GM21529 (cell line): ENCODE data around the gene TCF7.
A peak's percentile ranks its signal among the peaks of the same experiment; 100 is the strongest.

ENCODE experiments used
- ATAC-seq: cut with Tn5 transposase; IDR thresholded peaks from one replicate; pipeline ENCODE4 v1.9.1; 2021; ENCODE audit not compliant: unreplicated experiment

TCF7 gene

DNA sequence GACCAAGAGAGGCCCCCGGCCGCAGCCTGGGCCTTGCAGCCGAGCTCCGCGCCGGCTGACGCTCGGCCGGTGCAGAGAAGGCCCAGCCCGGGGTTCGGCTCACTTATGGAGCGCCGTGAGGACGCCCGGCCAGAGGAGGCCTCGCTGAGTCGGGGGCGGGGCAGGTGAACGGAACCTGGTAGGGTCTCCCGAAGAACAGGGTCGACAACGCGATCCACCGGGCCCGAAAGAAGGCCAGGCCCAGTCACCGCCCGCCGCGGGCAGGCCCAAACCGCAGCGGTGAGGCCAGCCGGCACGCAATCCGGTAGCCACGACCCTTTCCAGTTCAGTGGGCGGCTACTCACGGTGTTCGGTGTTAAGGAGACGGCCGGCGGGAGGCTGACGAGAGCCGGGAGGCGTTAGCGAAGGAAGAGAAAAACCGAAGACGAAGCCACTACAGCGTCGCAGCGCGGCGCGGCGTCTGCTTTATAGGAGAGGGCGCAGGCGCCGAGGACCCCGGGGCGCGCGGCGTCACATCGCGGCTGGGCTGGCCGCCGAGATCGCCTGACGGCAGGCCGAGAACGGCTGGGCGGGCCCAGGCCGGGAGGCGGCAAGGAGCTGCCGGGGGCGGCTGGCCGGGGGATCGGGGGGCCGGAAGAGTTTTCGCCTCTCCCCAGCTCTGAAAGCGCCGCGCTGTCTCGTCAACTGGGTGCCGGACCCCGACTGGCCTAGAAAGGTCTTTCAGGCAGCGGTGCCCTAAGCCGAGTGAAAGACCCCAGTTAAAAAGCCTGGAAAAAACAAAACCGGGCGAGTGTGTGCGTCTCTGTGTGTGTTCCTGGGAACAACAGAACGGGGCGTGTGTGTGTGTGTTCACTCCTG lies 62.3 kb downstream of the TCF7 start, which contains the start of gene SKP1:
Gene SKP1 (minus strand): TSS at position 440 of the 858 bp plus-strand sequence. CDS start 2,928 bp downstream, outside the sequence.
- peak; percentile 80 for ATAC-seq

DNA sequence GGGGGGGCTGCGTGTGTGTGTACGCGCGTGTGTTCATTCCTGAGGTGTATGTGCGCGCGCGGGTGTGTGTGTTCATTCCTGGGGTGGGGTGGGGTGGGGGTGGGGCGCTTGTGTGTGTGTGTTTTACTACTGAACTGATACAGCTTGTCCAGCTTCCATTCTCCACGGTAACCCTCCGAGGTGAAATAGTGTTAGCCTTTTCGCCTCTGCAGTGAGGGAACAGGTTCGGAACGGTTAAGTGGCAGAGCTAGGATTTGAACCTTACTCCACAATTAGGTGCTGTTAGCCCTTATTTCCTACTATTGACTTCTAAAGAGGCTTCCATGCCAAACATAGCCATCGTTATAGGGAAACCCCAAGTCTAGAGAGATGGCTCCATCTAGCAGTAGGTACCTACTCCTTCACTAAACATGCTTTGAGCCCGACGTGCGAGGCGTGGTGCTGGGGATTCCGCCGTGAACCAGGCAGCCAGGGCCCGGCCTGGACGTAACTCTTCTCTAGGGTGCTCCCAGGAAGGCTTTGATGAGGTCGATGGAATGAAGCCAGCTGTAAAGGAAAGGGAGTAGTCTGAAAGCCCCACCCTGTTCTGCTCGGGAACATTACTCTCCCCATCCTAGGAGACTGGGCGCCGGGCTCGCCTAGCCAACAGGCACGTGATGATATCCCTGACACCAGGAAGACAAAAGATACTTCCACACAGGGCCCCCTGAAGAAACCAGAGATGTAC lies 63.1 kb downstream of the TCF7 start:
- no peak for ATAC-seq

DNA sequence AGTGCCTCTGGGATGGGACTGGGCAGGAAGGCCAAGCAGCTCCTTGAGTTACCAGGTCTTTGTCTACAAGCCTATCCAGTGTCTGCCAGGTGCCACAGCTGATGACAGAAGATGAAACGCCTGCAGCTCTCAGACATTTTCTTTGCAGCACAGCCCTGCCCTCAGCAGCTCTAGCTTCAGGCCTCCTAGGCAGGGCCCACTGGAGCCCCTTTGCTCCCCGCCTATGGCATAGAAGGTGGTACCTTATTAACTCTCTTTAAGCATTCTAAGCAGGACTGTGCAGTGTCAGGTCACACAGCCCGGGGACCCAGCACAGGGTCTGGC lies 63.6 kb downstream of the TCF7 start:
- ATAC-seq, result no peak

DNA sequence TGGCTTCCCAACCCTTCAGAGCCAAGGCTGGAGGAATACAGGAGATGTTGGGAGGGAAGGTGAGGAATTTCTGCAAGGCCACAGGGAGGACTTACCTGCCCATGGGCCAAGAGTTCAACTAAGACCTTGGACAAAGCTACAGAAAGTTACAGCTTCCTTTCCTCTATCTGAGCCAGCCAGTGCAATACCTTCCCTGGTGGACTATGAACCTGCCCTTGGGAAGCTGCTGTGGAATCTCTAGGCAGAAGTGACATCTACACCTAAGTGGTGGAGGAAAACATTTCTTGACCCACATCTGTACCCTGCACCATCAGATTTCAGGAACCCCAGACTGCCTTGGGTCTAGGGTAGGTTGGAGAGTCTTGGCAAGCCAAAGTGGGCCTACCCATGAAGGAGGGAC lies 69.0 kb downstream of the TCF7 start:
- ATAC-seq, result no peak

DNA sequence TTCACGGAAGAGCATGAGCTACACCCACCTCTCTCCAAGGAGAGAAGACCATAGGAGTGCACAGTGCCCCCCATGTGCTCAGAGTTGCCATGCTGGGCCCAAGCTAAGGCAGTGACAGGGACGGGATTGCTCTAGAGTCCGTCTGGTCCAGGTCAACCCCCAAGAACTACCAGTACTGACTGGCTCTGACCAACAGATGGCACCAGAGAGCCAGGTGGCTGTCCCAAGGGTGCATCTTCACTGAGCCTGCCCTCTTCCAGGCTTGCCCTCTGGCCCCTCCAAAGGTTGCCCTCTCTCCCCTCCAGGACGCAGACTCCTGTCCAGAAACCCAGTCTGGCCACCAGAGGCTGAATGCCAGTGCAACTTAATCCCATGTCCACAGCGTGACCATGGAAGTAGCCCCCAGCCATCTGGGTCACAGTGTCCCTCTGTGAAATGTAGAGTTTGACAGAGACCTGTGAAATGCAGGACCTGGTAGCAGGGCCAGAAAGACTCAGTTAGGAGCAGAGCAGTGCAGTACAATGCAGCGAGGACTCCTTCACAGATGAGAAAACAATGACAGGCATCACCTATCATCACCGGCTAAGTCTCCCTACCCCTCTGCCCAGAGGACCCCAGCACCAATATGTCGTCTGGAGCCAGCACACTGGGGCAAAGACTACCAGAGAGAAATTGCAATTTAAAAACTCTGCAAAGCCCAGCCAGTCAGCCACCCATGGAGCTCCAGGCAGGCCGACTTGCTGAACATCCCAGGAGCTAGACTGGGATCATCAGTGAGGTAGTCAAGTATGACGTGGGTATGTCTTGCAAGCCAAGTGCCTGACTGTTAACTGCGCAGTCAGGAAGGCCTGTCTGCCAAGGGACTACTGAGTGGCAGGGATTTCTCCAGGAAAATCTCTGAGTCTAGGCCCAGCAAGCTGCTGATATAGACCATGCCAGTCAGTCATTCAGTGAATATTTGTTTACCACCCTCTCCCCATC lies 70.0 kb downstream of the TCF7 start:
- ATAC-seq, result peak; percentile 83

DNA sequence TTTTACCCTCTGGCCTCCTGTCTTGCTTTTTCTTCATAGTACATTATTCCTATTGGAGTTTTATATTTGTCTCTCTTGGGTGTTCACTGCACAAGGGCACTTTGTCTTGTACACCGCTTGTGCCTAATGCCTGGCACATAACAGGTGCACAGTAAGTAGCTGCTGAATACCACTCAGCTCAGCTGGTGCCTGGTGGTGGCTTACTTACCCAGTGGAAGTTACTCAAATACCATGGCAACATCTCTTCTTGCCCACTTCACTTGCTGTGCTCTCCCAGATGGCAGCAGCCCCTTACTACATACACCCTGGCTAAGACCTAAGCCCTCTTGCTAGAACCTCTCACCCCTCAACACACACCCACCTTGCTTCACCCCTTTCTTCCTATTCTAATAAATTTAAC lies 73.6 kb downstream of the TCF7 start:
- no peak for ATAC-seq

DNA sequence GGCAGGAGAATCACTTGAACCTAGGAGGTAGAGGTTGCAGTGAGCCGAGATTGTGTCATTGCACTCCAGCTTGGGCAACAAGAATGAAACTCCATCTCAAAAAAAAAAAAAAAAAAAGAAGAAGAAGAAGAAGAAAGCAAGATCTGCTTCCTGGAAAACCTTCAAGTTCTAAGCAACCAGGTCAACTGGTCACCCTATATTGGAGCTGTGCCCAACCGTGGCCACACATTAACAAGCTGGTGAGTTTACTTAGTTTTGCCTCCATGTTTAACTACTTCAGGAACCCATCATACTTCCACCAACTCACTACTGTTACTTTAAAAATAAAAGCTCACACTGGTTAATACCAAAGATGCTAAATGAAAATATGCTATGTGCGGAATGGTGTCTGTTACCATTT lies 74.5 kb downstream of the TCF7 start:
- ATAC-seq, result no peak

DNA sequence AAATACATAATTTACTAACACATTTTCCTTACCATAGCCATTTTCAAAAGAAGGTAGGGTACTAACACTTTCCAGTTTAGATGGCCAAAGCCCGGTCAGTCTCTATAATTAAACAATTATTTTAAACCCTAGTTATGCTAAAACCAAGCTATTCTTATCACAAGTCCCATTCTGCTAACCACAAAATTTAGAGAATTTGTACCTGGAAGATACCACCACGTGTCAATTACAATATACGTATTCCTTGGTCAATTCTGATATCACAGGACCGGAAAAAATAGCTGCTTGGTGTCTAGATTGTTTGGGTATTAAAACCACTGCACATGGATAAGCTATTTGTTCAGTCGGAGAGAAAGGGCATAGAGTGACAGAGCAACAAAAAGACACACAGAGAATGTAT lies 81.2 kb downstream of the TCF7 start:
- no peak for ATAC-seq
